IPS DF 6.9 (cell line): ENCODE results near the gene SLC35B2.

Experiments
- DNase-seq: peaks from one replicate; pipeline ENCODE4 v3.0.0-alpha.2; 2013; ENCODE audit warnings: low read depth, low spot score
- H3K27ac ChIP-seq: one replicate; pipeline ENCODE4 v1.5.1; 2013; ENCODE audit warnings: low read length, control low read depth
- H3K27me3 ChIP-seq: 2 replicates; pipeline ENCODE4 v1.6.1; 2013; ENCODE audit warnings: mild to moderate bottlenecking, low read length; ENCODE audit not compliant: control insufficient read depth, insufficient read depth
- H3K36me3 ChIP-seq: 2 replicates; pipeline ENCODE4 v1.6.1; 2013; ENCODE audit warnings: low read length; ENCODE audit not compliant: control insufficient read depth, insufficient read depth
- H3K4me1 ChIP-seq: 2 replicates; pipeline ENCODE4 v1.6.1; 2013; ENCODE audit warnings: low read length; ENCODE audit not compliant: control insufficient read depth, insufficient read depth
- H3K4me3 ChIP-seq: 2 replicates; pipeline ENCODE4 v1.5.1; 2013; ENCODE audit warnings: mild to moderate bottlenecking, low read length
- H3K9me3 ChIP-seq: 2 replicates; pipeline ENCODE4 v1.6.1; 2013; ENCODE audit warnings: low read length, inconsistent platforms; ENCODE audit not compliant: control insufficient read depth, insufficient read depth
- WGBS: extraction: QIAGEN DNeasy Blood & Tissue Kit; methylation state at CpG from one replicate; pipeline ENCODE4 v1.1.7; 2013; ENCODE audit warnings: mixed read lengths, missing lambda C conversion rate; ENCODE audit not compliant: insufficient read length, insufficient coverage; 5-methylcytosine and 5-hydroxymethylcytosine counted together

The SLC35B2 gene

DNA sequence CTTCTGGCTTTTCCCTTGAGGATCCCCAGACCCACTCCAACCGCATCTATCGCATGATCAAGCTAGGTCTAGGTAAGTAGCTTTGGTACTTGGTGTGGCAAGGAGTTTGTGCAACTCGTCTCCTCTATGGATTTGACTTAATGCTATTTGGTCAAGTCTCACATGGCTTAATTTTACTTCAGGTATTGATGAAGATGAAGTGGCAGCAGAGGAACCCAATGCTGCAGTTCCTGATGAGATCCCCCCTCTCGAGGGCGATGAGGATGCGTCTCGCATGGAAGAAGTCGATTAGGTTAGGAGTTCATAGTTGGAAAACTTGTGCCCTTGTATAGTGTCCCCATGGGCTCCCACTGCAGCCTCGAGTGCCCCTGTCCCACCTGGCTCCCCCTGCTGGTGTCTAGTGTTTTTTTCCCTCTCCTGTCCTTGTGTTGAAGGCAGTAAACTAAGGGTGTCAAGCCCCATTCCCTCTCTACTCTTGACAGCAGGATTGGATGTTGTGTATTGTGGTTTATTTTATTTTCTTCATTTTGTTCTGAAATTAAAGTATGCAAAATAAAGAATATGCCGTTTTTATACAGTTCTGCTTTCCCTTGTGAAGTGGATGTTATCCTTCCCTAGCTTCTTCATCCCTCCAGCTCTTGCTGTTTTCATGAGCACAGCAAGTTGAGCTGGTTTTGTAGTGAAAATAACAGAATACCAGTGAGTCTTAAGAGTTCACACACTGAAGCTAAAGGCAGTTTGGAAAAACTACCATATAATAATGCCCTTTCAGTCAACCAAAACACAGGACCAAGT is 3.8 kb downstream of the SLC35B2 start:
- H3K4me3 ChIP-seq, result no peak overlapping the region
- no peak overlapping the region for H3K27ac ChIP-seq
- H3K27me3 ChIP-seq, result no peaks in the 10 kb centered on the region
- no peaks in the 10 kb centered on the region for H3K9me3 ChIP-seq
- no peak for DNase-seq
- H3K4me1 ChIP-seq, result no peaks in the 10 kb centered on the region
- WGBS, result no CpG with 5 or more reads among the region's 10 CpGs
- H3K36me3 ChIP-seq, result peaks cover 59% of the 10 kb centered on the region

DNA sequence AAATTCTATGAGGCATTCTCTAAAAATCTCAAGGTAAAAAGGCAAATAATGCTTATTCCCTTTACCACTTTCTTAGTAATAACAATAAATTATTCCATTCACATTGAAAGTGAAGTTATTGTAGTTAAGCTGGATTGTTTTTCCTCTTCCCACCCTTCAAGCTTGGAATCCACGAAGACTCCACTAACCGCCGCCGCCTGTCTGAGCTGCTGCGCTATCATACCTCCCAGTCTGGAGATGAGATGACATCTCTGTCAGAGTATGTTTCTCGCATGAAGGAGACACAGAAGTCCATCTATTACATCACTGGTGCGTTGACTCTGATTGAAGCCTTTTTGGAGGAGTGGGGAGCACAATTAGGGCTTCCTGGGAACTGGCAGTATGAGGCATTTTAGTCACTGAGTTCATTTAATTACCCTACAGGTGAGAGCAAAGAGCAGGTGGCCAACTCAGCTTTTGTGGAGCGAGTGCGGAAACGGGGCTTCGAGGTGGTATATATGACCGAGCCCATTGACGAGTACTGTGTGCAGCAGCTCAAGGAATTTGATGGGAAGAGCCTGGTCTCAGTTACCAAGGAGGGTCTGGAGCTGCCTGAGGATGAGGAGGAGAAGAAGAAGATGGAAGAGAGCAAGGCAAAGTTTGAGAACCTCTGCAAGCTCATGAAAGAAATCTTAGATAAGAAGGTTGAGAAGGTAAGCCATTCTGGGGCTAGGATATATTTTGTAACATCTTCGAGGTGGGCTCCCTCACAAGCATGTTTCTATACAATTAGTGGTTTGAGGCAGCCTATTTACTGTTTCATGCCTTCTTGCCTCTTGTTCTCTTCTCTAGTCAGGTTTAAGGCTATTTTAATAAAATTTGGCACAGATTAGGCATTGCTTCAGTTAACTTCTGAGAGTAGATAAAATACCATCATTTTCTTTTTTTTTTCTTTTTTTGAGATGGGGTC is 5.5 kb downstream of the SLC35B2 start:
- H3K4me1 ChIP-seq, result no peaks in the 10 kb centered on the region
- no peaks in the 10 kb centered on the region for H3K9me3 ChIP-seq
- no peaks in the 10 kb centered on the region for H3K27me3 ChIP-seq
- no peak overlapping the region for H3K4me3 ChIP-seq
- H3K27ac ChIP-seq, result no peak overlapping the region
- peaks cover 59% of the 10 kb centered on the region for H3K36me3 ChIP-seq
- DNase-seq, result no peak
- WGBS, result no CpG with 5 or more reads among the region's 14 CpGs

DNA sequence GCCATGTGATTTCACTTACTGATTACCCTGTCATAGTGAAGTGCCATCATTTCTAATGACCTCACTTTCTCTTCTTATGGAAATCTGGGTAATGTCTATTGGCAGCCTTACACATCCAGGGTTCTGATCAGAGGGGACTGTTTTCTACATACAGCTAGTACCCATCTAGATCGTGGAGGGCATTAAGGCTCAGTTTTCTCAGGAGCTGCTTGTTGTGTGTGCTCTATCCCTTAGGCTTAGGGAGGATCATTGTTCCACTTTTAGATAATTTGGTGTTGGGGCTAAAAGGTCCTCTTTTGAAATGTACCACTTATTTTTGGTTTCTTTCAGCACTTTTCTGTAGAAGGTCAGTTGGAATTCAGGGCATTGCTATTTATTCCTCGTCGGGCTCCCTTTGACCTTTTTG is 6.6 kb downstream of the SLC35B2 start:
- no CpG with 5 or more reads among the region's 3 CpGs for WGBS
- H3K27ac ChIP-seq, result no peak overlapping the region
- no peak overlapping the region for H3K4me3 ChIP-seq
- no peaks in the 10 kb centered on the region for H3K9me3 ChIP-seq
- no peak for DNase-seq
- H3K4me1 ChIP-seq, result no peaks in the 10 kb centered on the region
- H3K36me3 ChIP-seq, result peaks cover 59% of the 10 kb centered on the region
- no peaks in the 10 kb centered on the region for H3K27me3 ChIP-seq

DNA sequence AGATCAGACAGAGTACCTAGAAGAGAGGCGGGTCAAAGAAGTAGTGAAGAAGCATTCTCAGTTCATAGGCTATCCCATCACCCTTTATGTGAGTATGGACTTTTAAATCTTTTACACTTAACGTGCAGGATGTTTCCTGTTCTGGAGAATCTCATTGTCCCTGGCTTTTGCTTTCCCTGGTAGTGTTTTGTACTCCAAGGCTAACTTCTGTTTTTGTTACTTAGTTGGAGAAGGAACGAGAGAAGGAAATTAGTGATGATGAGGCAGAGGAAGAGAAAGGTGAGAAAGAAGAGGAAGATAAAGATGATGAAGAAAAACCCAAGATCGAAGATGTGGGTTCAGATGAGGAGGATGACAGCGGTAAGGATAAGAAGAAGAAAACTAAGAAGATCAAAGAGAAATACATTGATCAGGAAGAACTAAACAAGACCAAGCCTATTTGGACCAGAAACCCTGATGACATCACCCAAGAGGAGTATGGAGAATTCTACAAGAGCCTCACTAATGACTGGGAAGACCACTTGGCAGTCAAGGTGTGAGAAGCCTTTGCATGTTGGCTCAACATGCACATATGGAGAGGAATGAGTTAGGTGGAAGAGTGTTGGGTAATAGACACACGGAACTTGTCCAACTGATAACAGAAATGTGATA is 7.1 kb downstream of the SLC35B2 start:
- no peak for DNase-seq
- H3K4me3 ChIP-seq, result no peak overlapping the region
- H3K4me1 ChIP-seq, result no peaks in the 10 kb centered on the region
- peaks cover 58% of the 10 kb centered on the region for H3K36me3 ChIP-seq
- H3K27me3 ChIP-seq, result no peaks in the 10 kb centered on the region
- no peaks in the 10 kb centered on the region for H3K9me3 ChIP-seq
- H3K27ac ChIP-seq, result no peak overlapping the region
- 100% methylated on average over 2 of the region's 6 CpGs for WGBS

DNA sequence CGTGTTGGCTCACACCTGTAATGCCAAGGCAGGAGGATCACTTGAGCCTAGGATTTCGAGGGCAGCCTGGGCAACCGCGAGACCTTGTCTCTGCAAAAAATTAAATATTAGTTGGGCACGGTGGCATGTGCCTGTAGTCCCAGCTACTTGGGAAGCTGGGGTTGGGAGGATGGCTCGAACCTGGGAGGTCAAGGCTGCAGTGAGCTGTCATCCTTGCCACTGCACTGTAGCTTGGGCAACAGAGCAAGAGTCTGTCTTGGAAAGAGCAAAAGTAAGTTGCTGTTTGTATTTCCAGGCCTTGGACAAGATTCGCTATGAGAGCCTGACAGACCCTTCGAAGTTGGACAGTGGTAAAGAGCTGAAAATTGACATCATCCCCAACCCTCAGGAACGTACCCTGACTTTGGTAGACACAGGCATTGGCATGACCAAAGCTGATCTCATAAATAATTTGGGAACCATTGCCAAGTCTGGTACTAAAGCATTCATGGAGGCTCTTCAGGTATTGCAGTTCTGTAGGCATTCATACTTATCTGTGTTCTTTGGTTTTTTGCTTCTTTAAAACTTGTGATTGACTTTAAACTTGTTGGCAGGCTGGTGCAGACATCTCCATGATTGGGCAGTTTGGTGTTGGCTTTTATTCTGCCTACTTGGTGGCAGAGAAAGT is 8.1 kb downstream of the SLC35B2 start:
- no peak for DNase-seq
- H3K27me3 ChIP-seq, result no peaks in the 10 kb centered on the region
- no peak overlapping the region for H3K4me3 ChIP-seq
- H3K36me3 ChIP-seq, result peaks cover 48% of the 10 kb centered on the region
- no peaks in the 10 kb centered on the region for H3K9me3 ChIP-seq
- no peak overlapping the region for H3K27ac ChIP-seq
- H3K4me1 ChIP-seq, result no peaks in the 10 kb centered on the region; the same call in 1 of the 2 replicates
- WGBS, result no CpG with 5 or more reads among the region's 9 CpGs

DNA sequence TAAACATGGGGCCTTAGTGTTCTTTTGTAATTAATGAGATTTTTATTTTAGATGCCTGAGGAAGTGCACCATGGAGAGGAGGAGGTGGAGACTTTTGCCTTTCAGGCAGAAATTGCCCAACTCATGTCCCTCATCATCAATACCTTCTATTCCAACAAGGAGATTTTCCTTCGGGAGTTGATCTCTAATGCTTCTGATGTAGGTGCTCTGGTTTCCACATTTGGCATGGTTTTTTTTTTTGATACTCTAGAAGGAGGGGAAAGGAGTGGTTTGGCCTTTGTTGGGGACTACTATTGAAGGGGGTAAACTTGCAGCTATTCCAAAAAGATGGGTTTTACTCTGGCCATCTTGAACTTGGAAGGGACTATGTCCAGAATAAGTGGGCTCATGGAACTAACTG is 8.7 kb downstream of the SLC35B2 start:
- no peak overlapping the region for H3K27ac ChIP-seq
- peak overlapping the region; percentile 79; the same call in 1 of the 2 replicates for H3K4me3 ChIP-seq
- no peak for DNase-seq
- H3K36me3 ChIP-seq, result peaks cover 43% of the 10 kb centered on the region
- H3K9me3 ChIP-seq, result no peaks in the 10 kb centered on the region
- no peaks in the 10 kb centered on the region; the same call in 1 of the 2 replicates for H3K4me1 ChIP-seq
- no peaks in the 10 kb centered on the region for H3K27me3 ChIP-seq
- WGBS, result no CpG with 5 or more reads among the region's 1 CpG

DNA sequence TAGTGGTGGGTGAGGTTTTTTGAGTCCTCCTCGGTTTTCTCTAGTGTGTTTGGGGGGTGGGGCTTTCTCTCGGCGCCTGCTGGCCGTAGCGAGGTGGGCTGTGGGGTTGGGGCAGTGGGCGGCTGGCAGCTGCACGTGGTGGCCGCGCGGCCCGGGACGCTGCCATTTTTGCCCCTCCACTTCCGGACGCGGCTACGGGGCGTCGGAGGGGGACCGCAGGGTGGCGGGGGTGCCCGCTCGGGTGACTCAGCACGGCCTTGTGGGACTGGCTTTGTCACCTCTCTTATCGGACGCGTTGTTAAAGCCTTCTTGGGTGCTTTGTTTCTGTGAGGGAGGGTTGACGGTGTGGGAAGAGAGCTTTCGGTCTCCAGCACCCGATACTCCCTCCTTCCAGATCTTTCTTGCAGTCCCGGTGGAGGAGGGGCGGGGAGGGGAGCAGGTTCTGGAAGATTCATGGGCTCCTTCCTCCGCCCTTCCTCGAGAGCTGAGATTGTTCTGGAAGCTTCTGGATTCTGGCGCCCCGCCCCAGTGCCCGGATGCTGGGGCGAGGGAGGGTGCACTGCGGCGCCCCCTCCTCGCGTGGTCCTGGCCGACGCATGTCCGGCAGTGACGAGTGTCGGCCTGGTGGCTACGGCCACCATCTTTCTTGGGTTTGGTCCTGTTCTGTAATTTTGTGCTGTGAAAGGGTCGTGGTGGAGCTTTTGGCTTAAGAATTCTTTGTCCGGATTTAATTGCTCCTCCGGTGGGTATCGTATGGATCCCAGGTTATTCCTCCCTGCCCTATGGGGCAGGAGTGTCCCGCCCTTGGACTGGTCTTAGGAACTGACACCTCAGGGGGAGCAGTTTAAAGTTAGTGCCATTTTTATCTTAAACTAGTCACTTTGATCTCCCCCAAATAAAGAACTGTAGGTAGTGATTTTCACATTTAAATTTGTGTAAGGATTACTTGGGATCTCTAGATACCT is 9.7 kb downstream of the SLC35B2 start:
- Histone ChIP-seq H3K36me3 (peaks cover 33% of the 10 kb centered on the region), H3K27ac (no peak overlapping the region), H3K27me3 (no peaks in the 10 kb centered on the region), H3K4me1 (no peaks in the 10 kb centered on the region; the same call in 1 of the 2 replicates), H3K9me3 (no peaks in the 10 kb centered on the region), H3K4me3 (peak overlapping the region; percentile 79)
- WGBS, result no CpG with 5 or more reads among the region's 52 CpGs
- no peak for DNase-seq

DNA sequence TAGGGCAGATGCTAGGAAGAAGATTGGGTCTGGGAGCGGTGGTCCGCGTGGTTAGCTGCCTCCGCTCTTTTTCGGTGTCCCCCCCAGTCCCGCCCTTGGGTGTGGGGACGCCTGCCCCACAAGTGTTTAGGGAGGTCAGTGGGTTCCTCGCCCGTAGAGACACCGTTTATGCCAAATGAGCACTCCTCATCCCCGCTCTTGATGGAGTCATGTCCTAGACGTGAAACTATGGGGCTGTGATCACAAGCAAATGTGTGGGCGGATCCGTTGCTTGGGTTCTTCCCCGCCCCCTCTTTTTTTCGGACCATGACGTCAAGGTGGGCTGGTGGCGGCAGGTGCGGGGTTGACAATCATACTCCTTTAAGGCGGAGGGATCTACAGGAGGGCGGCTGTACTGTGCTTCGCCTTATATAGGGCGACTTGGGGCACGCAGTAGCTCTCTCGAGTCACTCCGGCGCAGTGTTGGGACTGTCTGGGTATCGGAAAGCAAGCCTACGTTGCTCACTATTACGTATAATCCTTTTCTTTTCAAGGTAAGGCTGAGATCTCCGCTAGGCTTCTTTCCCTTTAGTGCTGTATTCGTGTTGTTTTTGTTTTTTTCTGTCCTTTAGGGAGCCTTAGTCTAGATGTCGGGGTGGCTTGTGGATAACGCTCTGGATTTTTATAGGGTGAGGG is 10.5 kb downstream of the SLC35B2 start, which contains the start of gene HSP90AB1:
HSP90AB1 (plus strand) TSS at position 439 of the 675 bp plus-strand sequence. CDS start 1,529 bp downstream, outside the sequence.
- WGBS, result no CpG with 5 or more reads among the region's 34 CpGs
- Histone ChIP-seq H3K4me3 (peak within 1 kb of the TSS; percentile 79), H3K4me1 (no peaks in the 10 kb centered on the region; the same call in 1 of the 2 replicates), H3K27me3 (no peaks in the 10 kb centered on the region), H3K27ac (no peak within 1 kb of the TSS), H3K36me3 (peaks cover 29% of the 10 kb centered on the region), H3K9me3 (no peaks in the 10 kb centered on the region)
- DNase-seq, result peak; percentile 90
